ENCODE results near the gene CDKAL1. TPM values are rescaled to one million over a fixed set of nuclear protein-coding genes. Genes with fewer than 3 reads are reported as not detected.

CDKAL1 gene
- total and polyA plus RNA-seq, 10 of the 15 experiments (the other 5 are each of a cell fraction or from before 2014, with no cell fraction given) = 10.7 to 26.9 (median 17.3) TPM

- TF ChIP-seq ETV6 (conservative IDR thresholded peaks at IDR 0.05 in 1 of 2, IDR thresholded peaks at IDR 0.05 in 1 of 2; ENCODE audit: borderline replicate concordance in 1 of 2, low read depth in 1 of 2) (no peak), CHD2 (IDR thresholded peaks at IDR 0.05; ENCODE audit: borderline replicate concordance, low read depth, low read length) (no peak), PAX8 (IDR thresholded peaks at IDR 0.05) (no peak), CUX1 (IDR thresholded peaks at IDR 0.05; ENCODE audit: insufficient replicate concordance, low read depth, low read length) (no peak), YBX1 (IDR thresholded peaks at IDR 0.05) (no peak), NFXL1 (IDR thresholded peaks at IDR 0.05; ENCODE audit: borderline replicate concordance) (no peak), TCF12 (IDR thresholded peaks at IDR 0.05; ENCODE audit: low read depth, low read length) (no peak), TCF7 (IDR thresholded peaks at IDR 0.05; ENCODE audit: borderline replicate concordance) (no peak), STAT3 (IDR thresholded peaks at IDR 0.05; ENCODE audit: low read depth, low read length) (no peak), POLR2AphosphoS2 (IDR thresholded peaks at IDR 0.05; ENCODE audit: low read depth, low read length) (no peak), PKNOX1 (IDR thresholded peaks at IDR 0.05) (no peak)
Observed at GRCh38 chr6:20954315-20954714, 420.1 kb downstream of the CDKAL1 start (continued).
